ENCODE results near the gene CLEC6A. TPM values are rescaled to one million over a fixed set of nuclear protein-coding genes. Genes with fewer than 3 reads are reported as not detected.

The CLEC6A gene
- total RNA-seq, 1 donor from 2014 or later: not detected

GRCh38 chr12:8461426-8461825 lies 5.7 kb downstream of the CLEC6A start:
- H3K27ac ChIP-seq (replicated peaks): no peak overlapping the region
- TF ChIP-seq CTCF (IDR thresholded peaks at IDR 0.05; ENCODE audit: borderline replicate concordance): no peak
- no peak for DNase-seq
- H3K36me3 ChIP-seq: no peaks in the 10 kb centered on the region
- no peak overlapping the region for H3K4me3 ChIP-seq
- H3K4me1 ChIP-seq: no peaks in the 10 kb centered on the region
- peaks cover 39% of the 10 kb centered on the region for H3K27me3 ChIP-seq (ENCODE audit: low read depth)
- H3K9me3 ChIP-seq (replicated peaks): no peaks in the 10 kb centered on the region
- intact Hi-C loops (cut with micrococcal nuclease): no loop called here

GRCh38 chr12:8465301-8465996 lies 9.7 kb downstream of the CLEC6A start:
- H3K36me3 ChIP-seq: no peaks in the 10 kb centered on the region
- no peak for DNase-seq
- intact Hi-C loops (cut with micrococcal nuclease): no loop called here
- H3K4me1 ChIP-seq: no peaks in the 10 kb centered on the region
- no peak overlapping the region for H3K27ac ChIP-seq (replicated peaks)
- no peak for TF ChIP-seq CTCF (IDR thresholded peaks at IDR 0.05; ENCODE audit: borderline replicate concordance)
- H3K9me3 ChIP-seq (replicated peaks): peaks cover 17% of the 10 kb centered on the region
- H3K27me3 ChIP-seq (ENCODE audit: low read depth): peaks cover 12% of the 10 kb centered on the region
- no peak overlapping the region for H3K4me3 ChIP-seq

DNA sequence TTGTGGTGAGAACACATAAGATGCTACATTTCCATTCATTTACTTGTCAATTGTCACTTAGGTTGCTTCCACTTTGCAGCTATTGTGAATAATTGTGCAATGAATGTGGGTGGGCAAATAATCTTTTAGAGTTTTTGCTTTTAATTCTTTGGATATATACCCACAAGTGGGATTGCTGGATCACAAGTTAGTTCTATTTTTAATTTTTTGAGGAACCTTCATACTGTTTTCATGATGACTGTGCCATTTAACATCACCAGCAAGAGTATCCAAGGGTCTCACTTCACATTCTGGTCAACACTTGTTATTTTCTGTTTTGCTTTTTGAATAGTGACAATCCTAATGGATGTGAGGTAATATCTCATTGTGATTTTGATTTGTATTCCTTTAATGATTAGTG lies 10.5 kb downstream of the CLEC6A start:
- Histone ChIP-seq H3K4me1 (no peaks in the 10 kb centered on the region), H3K36me3 (no peaks in the 10 kb centered on the region), H3K9me3 (replicated peaks) (peaks cover 17% of the 10 kb centered on the region), H3K4me3 (no peak overlapping the region), H3K27me3 (ENCODE audit: low read depth) (peaks cover 5% of the 10 kb centered on the region), H3K27ac (replicated peaks) (no peak overlapping the region)
- no peak for TF ChIP-seq CTCF (IDR thresholded peaks at IDR 0.05; ENCODE audit: borderline replicate concordance)
- DNase-seq: no peak
- intact Hi-C loops (cut with micrococcal nuclease): no loop called here

- DNase-seq: no peak
- Histone ChIP-seq H3K27me3 (ENCODE audit: low read depth) (peaks cover 21% of the 10 kb centered on the region), H3K27ac (replicated peaks) (no peak overlapping the region), H3K4me3 (no peak overlapping the region), H3K36me3 (no peaks in the 10 kb centered on the region), H3K4me1 (no peaks in the 10 kb centered on the region), H3K9me3 (replicated peaks) (peaks cover 17% of the 10 kb centered on the region)
- intact Hi-C loops (cut with micrococcal nuclease): no loop called here
- TF ChIP-seq CTCF (IDR thresholded peaks at IDR 0.05; ENCODE audit: borderline replicate concordance): no peak
Measured at GRCh38 chr12:8471090-8471489, 15.3 kb downstream of the CLEC6A start.

DNA sequence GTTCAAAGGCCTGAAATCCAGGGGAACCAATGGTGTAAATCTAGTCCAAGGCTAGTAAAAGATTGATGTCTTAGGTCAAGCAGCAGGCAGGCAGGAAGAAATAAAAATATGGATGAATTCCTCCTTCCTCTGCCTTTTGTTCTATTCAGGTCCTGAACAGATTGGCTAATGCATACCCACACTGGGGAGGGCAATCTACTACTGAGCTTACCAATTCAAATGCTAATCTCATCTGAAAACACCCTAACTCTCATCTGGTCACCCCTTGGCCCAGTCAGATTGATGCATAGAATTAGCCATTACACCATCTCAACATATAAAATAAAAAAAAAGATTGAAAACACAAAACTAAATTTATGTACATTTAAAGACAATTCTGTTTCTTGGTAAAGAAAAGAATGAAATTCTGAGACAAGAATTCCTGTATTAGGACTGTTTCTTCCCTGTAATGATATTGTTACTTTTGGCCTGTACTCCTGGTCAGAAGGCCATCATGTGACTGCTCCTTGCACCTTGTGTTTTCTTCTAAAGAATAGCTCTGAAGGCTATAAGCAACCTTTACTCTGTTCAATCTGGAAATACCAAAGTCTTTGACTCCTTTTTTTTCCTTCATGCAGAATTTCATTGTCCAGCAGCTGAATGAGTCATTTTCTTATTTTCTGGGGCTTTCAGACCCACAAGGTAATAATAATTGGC lies 19.9 kb downstream of the CLEC6A start:
- H3K36me3 ChIP-seq: no peaks in the 10 kb centered on the region
- no peak for TF ChIP-seq CTCF (IDR thresholded peaks at IDR 0.05; ENCODE audit: borderline replicate concordance)
- H3K27ac ChIP-seq (replicated peaks): no peak overlapping the region
- intact Hi-C loops (cut with micrococcal nuclease): no loop called here
- peaks cover 6% of the 10 kb centered on the region for H3K9me3 ChIP-seq (replicated peaks)
- no peaks in the 10 kb centered on the region for H3K4me1 ChIP-seq
- H3K27me3 ChIP-seq (ENCODE audit: low read depth): peaks cover 17% of the 10 kb centered on the region
- DNase-seq: no peak
- H3K4me3 ChIP-seq: no peak overlapping the region
